Endothelial cell of umbilical vein (primary cell): ENCODE measurements around the gene SNX30. TPM values are rescaled to one million over a fixed set of nuclear protein-coding genes. Genes with fewer than 3 reads are reported as not detected.

Experiments used
- BruUV-seq: library from RNA; stranded (reverse); fragments of 400-500 nt; replicated peaks from 2 replicates; lab custom pipeline; 2021; lab: Mats Ljungman, UMichigan
- CTCF ChIA-PET: fragments of 300-600, 350-600 bp; sonication (Branson Sonifier 250); formaldehyde crosslinking; loops from one replicate; lab custom pipeline; 2021; ENCODE audit warnings: antibody characterized with exemption, inconsistent platforms; lab: Charles Lee
- POLR2A ChIA-PET: fragments of 300-600, 350-600 bp; sonication (Branson Sonifier 250); formaldehyde crosslinking; loops from one replicate; lab custom pipeline; 2021; ENCODE audit warnings: antibody characterized with exemption, inconsistent platforms; lab: Charles Lee
- DNase-seq: peaks from one replicate; pipeline ENCODE4 v3.0.0-alpha.2; 2011; ENCODE audit warnings: low read depth, low spot score
- FAIRE-seq: peaks from 2 replicates; lab custom pipeline; 2011; peaks lifted over from hg19 to GRCh38; lab: Jason Lieb, UNC
- H2AFZ ChIP-seq: 2 replicates; pipeline ENCODE4 v1.6.0; 2012; ENCODE audit warnings: low read depth, low read length, control low read depth, inconsistent platforms
- H3K27ac ChIP-seq: 2 replicates; pipeline ENCODE4 v1.5.1; 2011; ENCODE audit warnings: low read depth, mild to moderate bottlenecking, control low read depth, low read length, moderate library complexity; ENCODE audit not compliant: insufficient read depth
- H3K27me3 ChIP-seq, 2 experiments: 2 replicates each; pipeline versions ENCODE4 v1.6.0 to v1.6.1; 2011; ENCODE audit warnings: low read length in 2 of 2, mixed read lengths in 1 of 2; ENCODE audit not compliant: control insufficient read depth in 2 of 2, insufficient read depth in 2 of 2
- H3K36me3 ChIP-seq, 2 experiments: 2 replicates in 1 of 2; 3 replicates in 1 of 2; pipeline ENCODE4 v1.5.1; 2011; ENCODE audit warnings: low read length in 2 of 2, mild to moderate bottlenecking in 1 of 2, moderate library complexity in 1 of 2; ENCODE audit not compliant: control insufficient read depth in 2 of 2, insufficient read depth in 2 of 2; ENCODE audit errors: extremely low read depth in 1 of 2
- H3K4me1 ChIP-seq: 3 replicates; pipeline ENCODE4 v1.5.1; 2011; ENCODE audit warnings: mild to moderate bottlenecking, low read length; ENCODE audit not compliant: control insufficient read depth, insufficient read depth; ENCODE audit errors: extremely low read depth
- H3K4me2 ChIP-seq: 2 replicates; pipeline ENCODE4 v1.6.1; 2011; ENCODE audit warnings: low read length, control low read depth, mixed read lengths; ENCODE audit not compliant: insufficient read depth
- H3K4me3 ChIP-seq, 3 experiments: fragments of 200-600 bp in 1 of 3; sonication (generic), shearing (Covaris generic) in 1 of 3; replicated peaks in 1 of 3; 2 replicates each; pipeline ENCODE4 v1.5.1; 2011 to 2016; ENCODE audit warnings: control low read depth in 3 of 3, low read length in 3 of 3, mild to moderate bottlenecking in 2 of 3, inconsistent platforms in 1 of 3, low read depth in 1 of 3, moderate library complexity in 1 of 3; ENCODE audit not compliant: insufficient read depth in 1 of 3
- H3K79me2 ChIP-seq: 2 replicates; pipeline ENCODE4 v1.6.0; 2012; ENCODE audit warnings: low read length, inconsistent platforms; ENCODE audit not compliant: control insufficient read depth, insufficient read depth
- H3K9ac ChIP-seq: replicated peaks from 2 replicates; pipeline ENCODE3; 2011; ENCODE audit warnings: low read length, control low read depth; ENCODE audit not compliant: insufficient read depth; ENCODE audit errors: extremely low read depth
- H3K9me1 ChIP-seq: replicated peaks from 3 replicates; pipeline ENCODE4 v1.6.0; 2011; ENCODE audit warnings: mild to moderate bottlenecking, low read length; ENCODE audit not compliant: control insufficient read depth, insufficient read depth; ENCODE audit errors: extremely low read depth
- H3K9me3 ChIP-seq: replicated peaks from 2 replicates; pipeline ENCODE4 v1.5.1; 2012; ENCODE audit warnings: low read length, inconsistent platforms; ENCODE audit not compliant: control insufficient read depth, insufficient read depth
- H4K20me1 ChIP-seq: replicated peaks from 2 replicates; pipeline ENCODE3; 2011; ENCODE audit warnings: mild to moderate bottlenecking, low read length; ENCODE audit not compliant: control insufficient read depth, insufficient read depth; ENCODE audit errors: extremely low read depth
- CTCF ChIP-seq, 2 donors: IDR thresholded peaks; 1 replicate in 1 of 2; 2 replicates in 1 of 2; pipeline ENCODE4 v1.5.1; 2011; ENCODE audit warnings: low read length in 2 of 2, mild to moderate bottlenecking in 2 of 2, moderate library complexity in 2 of 2, control low read depth in 1 of 2, inconsistent platforms in 1 of 2, low read depth in 1 of 2; ENCODE audit not compliant: insufficient read depth in 1 of 2; ENCODE audit errors: extremely low read depth in 1 of 2
- EZH2 ChIP-seq: IDR thresholded peaks from 2 replicates; pipeline ENCODE4 v1.6.1; 2012; ENCODE audit warnings: borderline replicate concordance, low read depth, mild to moderate bottlenecking, moderate library complexity, low read length, inconsistent platforms; ENCODE audit not compliant: severe bottlenecking
- FOS ChIP-seq: IDR thresholded peaks from 2 replicates; pipeline ENCODE4 v1.6.1; 2011; ENCODE audit warnings: mild to moderate bottlenecking, low read length, moderate library complexity, borderline replicate concordance; ENCODE audit not compliant: insufficient read depth
- JUN ChIP-seq: IDR thresholded peaks from 2 replicates; pipeline ENCODE4 v1.6.1; 2011; ENCODE audit warnings: borderline replicate concordance, low read depth; ENCODE audit not compliant: insufficient read length, insufficient read depth
- MYC ChIP-seq: IDR thresholded peaks from one replicate; pipeline ENCODE4 v1.6.1; 2011; ENCODE audit warnings: mild to moderate bottlenecking, low read depth, low read length
- POLR2A ChIP-seq: IDR thresholded peaks from 2 replicates; pipeline ENCODE4 v1.6.1; 2012; ENCODE audit warnings: low read depth, mild to moderate bottlenecking, control low read depth, low read length
- dilution Hi-C: fragments of 300-500 bp; cut with MboI; formaldehyde crosslinking; loops from one replicate; pipeline ENCODE4 v1.15.0; 2019; ENCODE audit warnings: low sequenced_read_pairs; ENCODE audit not compliant: extremely low pct_ligation_motif_present
- intact Hi-C: fragments of 100-400 bp; cut with micrococcal nuclease; formaldehyde crosslinking; loops from one replicate; pipeline ENCODE4 v1.10.0; 2022
- polyA plus RNA-seq, 4 experiments: library from polyadenylated mRNA; depleted of rRNA in 3 of 4; stranded (reverse) in 3 of 4; unstranded in 1 of 4; fragments of >200 nt; gene quantifications; 2 replicates each; pipeline versions ENCODE4 v1.2.1 to v1.2.3, GENCODE V29; 2011 to 2012; ENCODE audit warnings: missing spikeins in 1 of 4
- total RNA-seq: library from RNA; stranded (reverse); gene quantifications from 2 replicates; pipeline ENCODE4 v1.2.3, GENCODE V29; 2021

The SNX30 gene
- total and polyA plus RNA-seq, 2 donors (not counting 3 experiments of a cell fraction or from before 2014, with no cell fraction given) = 2.8 to 6.3 TPM

- H3K4me3 ChIP-seq = no peak overlapping the region
- DNase-seq = no peak
- no peak overlapping the region for H3K4me2 ChIP-seq
- H3K79me2 ChIP-seq = no peaks in the 10 kb centered on the region
- H3K4me1 ChIP-seq = peaks cover 5% of the 10 kb centered on the region
- BruUV-seq = no TSS peak
- TF ChIP-seq EZH2 = no peak
- no peak for TF ChIP-seq FOS
- no peak for TF ChIP-seq CTCF (IDR thresholded peaks at IDR 0.05; ENCODE audit: extremely low read depth in 1 of 2, insufficient read depth in 1 of 2, low read depth in 1 of 2, low read length in 2 of 2)
- no peak for TF ChIP-seq JUN
- no peak for TF ChIP-seq POLR2A
- TF ChIP-seq MYC = no peak
- FAIRE-seq = no peak
- no peaks in the 10 kb centered on the region for H4K20me1 ChIP-seq
- intact Hi-C loops (no loop called here), dilution Hi-C loops (no loop called here)
- no peak overlapping the region for H3K9ac ChIP-seq
- H3K27me3 ChIP-seq = no peaks in the 10 kb centered on the region
- no peak overlapping the region for H2AFZ ChIP-seq
- H3K9me3 ChIP-seq = no peaks in the 10 kb centered on the region
- no peaks in the 10 kb centered on the region for H3K9me1 ChIP-seq
- ChIA-PET POLR2A (no interaction called here), CTCF (interaction anchor here (1.0 kb wide), 1 partner anchor 49 kb away, joined by 3 read pairs; no protein-coding TSS in a partner anchor)
- H3K36me3 ChIP-seq = no peaks in the 10 kb centered on the region
- H3K27ac ChIP-seq = no peak overlapping the region
Measured at GRCh38 chr9:112853882-112854585, 103.5 kb downstream of the SNX30 start.
